CD4-positive, CD25-positive, alpha-beta regulatory T cell (primary cell): ENCODE data around the gene RECK. TPM values are rescaled to one million over a fixed set of nuclear protein-coding genes. Genes with fewer than 3 reads are reported as not detected.

Source experiments
- ATAC-seq, 2 donors: fragments of 150-1000 bp; cut with Tn5 transposase; one replicate each; pipeline ENCODE4 v1.10.0; 2021; ENCODE audit warnings: low read depth in 2 of 2, moderate number of reproducible peaks in 2 of 2, moderate library complexity in 1 of 2
- DNase-seq, 3 donors: peaks; one replicate each; pipeline versions ENCODE4 v3.0.0 to v3.0.0-alpha.2; 2012 to 2022; ENCODE audit warnings: mixed read lengths in 1 of 3
- H3K27ac ChIP-seq: one replicate; pipeline ENCODE4 v1.7.0; 2013; ENCODE audit warnings: mild to moderate bottlenecking, low read length; ENCODE audit not compliant: insufficient read depth, poor library complexity, severe bottlenecking
- H3K27me3 ChIP-seq: one replicate; pipeline ENCODE4 v1.7.0; 2013; ENCODE audit warnings: low read length; ENCODE audit not compliant: control insufficient read depth, insufficient read depth
- H3K36me3 ChIP-seq: one replicate; pipeline ENCODE4 v1.7.0; 2013; ENCODE audit warnings: mild to moderate bottlenecking, low read length, moderate library complexity; ENCODE audit not compliant: control insufficient read depth, insufficient read depth
- H3K4me1 ChIP-seq: 2 replicates; pipeline ENCODE4 v1.7.0; 2013; ENCODE audit warnings: mild to moderate bottlenecking, low read length; ENCODE audit not compliant: insufficient read depth, control insufficient read depth, poor library complexity, severe bottlenecking
- H3K4me3 ChIP-seq: one replicate; pipeline ENCODE4 v1.7.0; 2013; ENCODE audit warnings: low read depth, mild to moderate bottlenecking, low read length, moderate library complexity
- H3K9me3 ChIP-seq, 2 experiments: 1 replicate in 1 of 2; 2 replicates in 1 of 2; pipeline ENCODE4 v1.7.0; 2013; ENCODE audit warnings: low read length in 2 of 2, mild to moderate bottlenecking in 1 of 2, moderate library complexity in 1 of 2; ENCODE audit not compliant: control insufficient read depth in 2 of 2
- H3K27ac Mint-ChIP-seq, 3 donors: one replicate each; pipeline ENCODE4 v1.8.0; 2020 to 2022; ENCODE audit warnings: mild to moderate bottlenecking in 3 of 3, mixed read lengths in 3 of 3, moderate library complexity in 2 of 3
- H3K27me3 Mint-ChIP-seq: one replicate; pipeline ENCODE4 v1.8.0; 2022; ENCODE audit warnings: mild to moderate bottlenecking, mixed read lengths
- H3K36me3 Mint-ChIP-seq: one replicate; pipeline ENCODE4 v1.8.0; 2020; ENCODE audit warnings: mixed read lengths
- H3K4me1 Mint-ChIP-seq, 4 donors: one replicate each; pipeline ENCODE4 v1.8.0; 2020 to 2022; ENCODE audit warnings: mixed read lengths in 4 of 4, mild to moderate bottlenecking in 1 of 4
- H3K4me3 Mint-ChIP-seq, 4 donors: one replicate each; pipeline ENCODE4 v1.8.0; 2020 to 2022; ENCODE audit warnings: mild to moderate bottlenecking in 4 of 4, mixed read lengths in 4 of 4, moderate library complexity in 3 of 4
- H3K9me3 Mint-ChIP-seq, 7 donors: one replicate each; pipeline ENCODE4 v1.8.0; 2020 to 2022; ENCODE audit warnings: mixed read lengths in 7 of 7, mild to moderate bottlenecking in 3 of 7, moderate library complexity in 2 of 7
- polyA plus RNA-seq, 4 donors: library from polyadenylated mRNA; unstranded; fragments of 300-500 nt; fragmentation: Illumina TruSeq; gene quantifications; one replicate each; pipeline ENCODE4 v1.2.3, GENCODE V29; 2021
- total RNA-seq: library from RNA; stranded (reverse); gene quantifications from one replicate; pipeline ENCODE4 v1.2.3, GENCODE V29; 2022

The RECK gene
- total and polyA plus RNA-seq, 5 donors from 2014 or later = 5.5 to 12.6 (median 6.5) TPM

GRCh38 chr9:36148311-36149051 lies 111.8 kb downstream of the RECK start:
- H3K27me3 Mint-ChIP-seq = no peaks in the 10 kb centered on the region
- H3K4me3 ChIP-seq = no peak overlapping the region
- H3K27ac Mint-ChIP-seq = peak overlapping the region; percentile 82 to 99 (median 94)
- H3K36me3 ChIP-seq = peaks cover 13% of the 10 kb centered on the region
- peak overlapping the region; percentile 21 to 48 (median 36) for H3K4me3 Mint-ChIP-seq
- ATAC-seq (no peak), DNase-seq (peak; percentile 23 to 61 (median 47))
- H3K4me1 ChIP-seq = peaks cover 91% of the 10 kb centered on the region
- peaks cover 27 to 90% (median 73%) of the 10 kb centered on the region in 4 donors for H3K4me1 Mint-ChIP-seq
- no peaks in the 10 kb centered on the region for H3K27me3 ChIP-seq
- H3K9me3 Mint-ChIP-seq = peaks cover 0 to 13% (median 5%) of the 10 kb centered on the region in 7 donors
- peak overlapping the region; percentile 97 for H3K27ac ChIP-seq
- peaks cover 5 to 6% of the 10 kb centered on the region in 2 experiments for H3K9me3 ChIP-seq
- peaks cover 52% of the 10 kb centered on the region for H3K36me3 Mint-ChIP-seq

- H3K4me1 Mint-ChIP-seq = peaks cover 27 to 89% (median 70%) of the 10 kb centered on the region in 4 donors
- peaks cover 49% of the 10 kb centered on the region for H3K36me3 Mint-ChIP-seq
- H3K27ac Mint-ChIP-seq = peak overlapping the region; percentile 38 to 99 (median 94)
- no peaks in the 10 kb centered on the region for H3K27me3 Mint-ChIP-seq
- DNase-seq = no peak
- Histone ChIP-seq H3K27ac (peak overlapping the region; percentile 97), H3K9me3 (peaks cover 5 to 6% of the 10 kb centered on the region in 2 experiments), H3K4me1 (peaks cover 85% of the 10 kb centered on the region), H3K36me3 (peaks cover 16% of the 10 kb centered on the region), H3K27me3 (no peaks in the 10 kb centered on the region), H3K4me3 (no peak overlapping the region)
- H3K4me3 Mint-ChIP-seq = peak overlapping the region; percentile 21 to 34 (median 24)
- H3K9me3 Mint-ChIP-seq = peaks cover 0 to 13% (median 5%) of the 10 kb centered on the region in 7 donors
- no peak for ATAC-seq
Measured at GRCh38 chr9:36149197-36149596, 112.5 kb downstream of the RECK start.

- H3K36me3 ChIP-seq = peaks cover 17% of the 10 kb centered on the region
- ATAC-seq (no peak), DNase-seq (no peak)
- Mint-ChIP-seq H3K27me3 (no peaks in the 10 kb centered on the region), H3K4me3 (peak overlapping the region; percentile 73 to 89 (median 86)), H3K36me3 (peaks cover 47% of the 10 kb centered on the region), H3K27ac (peak overlapping the region; percentile 94 to 99 (median 97)), H3K9me3 (peaks cover 0 to 7% (median 2%) of the 10 kb centered on the region in 7 donors), H3K4me1 (peaks cover 17 to 83% (median 61%) of the 10 kb centered on the region in 4 donors)
- H3K9me3 ChIP-seq = peaks cover 4 to 5% of the 10 kb centered on the region in 2 experiments
- H3K27me3 ChIP-seq = no peaks in the 10 kb centered on the region
- H3K4me3 ChIP-seq = peak overlapping the region; percentile 78
- peaks cover 71% of the 10 kb centered on the region for H3K4me1 ChIP-seq
- peak overlapping the region; percentile 97 for H3K27ac ChIP-seq
Measured at GRCh38 chr9:36150574-36151315, 114.0 kb downstream of the RECK start.

GRCh38 chr9:36151316-36152210 lies 114.8 kb downstream of the RECK start:
- peaks cover 10 to 74% (median 54%) of the 10 kb centered on the region in 4 donors for H3K4me1 Mint-ChIP-seq
- DNase-seq = peak; percentile 79 to 95 (median 87)
- Histone ChIP-seq H3K9me3 (no peaks in the 10 kb centered on the region), H3K4me3 (peak overlapping the region; percentile 78), H3K4me1 (peaks cover 68% of the 10 kb centered on the region), H3K27ac (peak overlapping the region; percentile 97), H3K36me3 (peaks cover 19% of the 10 kb centered on the region), H3K27me3 (no peaks in the 10 kb centered on the region)
- peaks cover 42% of the 10 kb centered on the region for H3K36me3 Mint-ChIP-seq
- H3K4me3 Mint-ChIP-seq = peak overlapping the region; percentile 88 to 95 (median 89)
- peak; percentile 98 for ATAC-seq
- H3K9me3 Mint-ChIP-seq = peaks cover 0 to 2% (median 0%) of the 10 kb centered on the region in 7 donors
- H3K27me3 Mint-ChIP-seq = no peaks in the 10 kb centered on the region
- H3K27ac Mint-ChIP-seq = peak overlapping the region; percentile 97 to 100 (median 99)

- H3K4me3 ChIP-seq = no peak overlapping the region
- H3K4me1 ChIP-seq = peaks cover 54% of the 10 kb centered on the region
- H3K4me3 Mint-ChIP-seq = peak overlapping the region; percentile 36 to 89 (median 72)
- ATAC-seq (no peak), DNase-seq (no peak)
- H3K36me3 Mint-ChIP-seq = peaks cover 34% of the 10 kb centered on the region
- H3K27ac Mint-ChIP-seq = peak overlapping the region; percentile 56 to 99 (median 97)
- H3K9me3 ChIP-seq = no peaks in the 10 kb centered on the region
- peaks cover 21% of the 10 kb centered on the region for H3K36me3 ChIP-seq
- H3K9me3 Mint-ChIP-seq = peaks cover 0 to 2% (median 0%) of the 10 kb centered on the region in 7 donors
- no peaks in the 10 kb centered on the region for H3K27me3 ChIP-seq
- H3K27ac ChIP-seq = peak overlapping the region; percentile 2
- H3K4me1 Mint-ChIP-seq = peaks cover 10 to 63% (median 43%) of the 10 kb centered on the region in 4 donors
- H3K27me3 Mint-ChIP-seq = no peaks in the 10 kb centered on the region
Measured at GRCh38 chr9:36152741-36153438, 116.2 kb downstream of the RECK start.

GRCh38 chr9:36153746-36154145 lies 117.0 kb downstream of the RECK start:
- peaks cover 46% of the 10 kb centered on the region for H3K4me1 ChIP-seq
- H3K9me3 ChIP-seq = no peaks in the 10 kb centered on the region
- H3K27ac ChIP-seq = no peak overlapping the region
- DNase-seq (no peak), ATAC-seq (no peak)
- no peaks in the 10 kb centered on the region for H3K27me3 ChIP-seq
- peaks cover 24% of the 10 kb centered on the region for H3K36me3 ChIP-seq
- H3K27me3 Mint-ChIP-seq = no peaks in the 10 kb centered on the region
- peak overlapping the region in 2 of 3 donors; percentile 93 to 99 for H3K27ac Mint-ChIP-seq
- H3K4me3 ChIP-seq = no peak overlapping the region
- peaks cover 0 to 2% (median 0%) of the 10 kb centered on the region in 7 donors for H3K9me3 Mint-ChIP-seq
- peaks cover 10 to 58% (median 43%) of the 10 kb centered on the region in 4 donors for H3K4me1 Mint-ChIP-seq
- H3K36me3 Mint-ChIP-seq = peaks cover 40% of the 10 kb centered on the region
- peak overlapping the region in 3 of 4 donors; percentile 68 to 89 (median 77) for H3K4me3 Mint-ChIP-seq
